ENCODE measurements around the gene TAMALIN. TPM values are rescaled to one million over a fixed set of nuclear protein-coding genes. Genes with fewer than 3 reads are reported as not detected.
A peak's percentile ranks its signal among the peaks of the same experiment; 100 is the strongest.

TAMALIN gene
- total RNA-seq, 4 donors from 2014 or later = 19.0 to 67.9 (median 29.5) TPM

- ATAC-seq (ENCODE audit: low FRiP score) = peak; percentile 32
- TF ChIP-seq CTCF (IDR thresholded peaks at IDR 0.05) = no peak
- DNase-seq (ENCODE audit: low spot score) = no peak
Observed at GRCh38 chr12:52059582-52060497, 53.1 kb downstream of the TAMALIN start.

- ATAC-seq (ENCODE audit: low FRiP score) (peak; percentile 1), DNase-seq (ENCODE audit: low spot score) (no peak)
- TF ChIP-seq CTCF (IDR thresholded peaks at IDR 0.05) = no peak
Observed at GRCh38 chr12:52060498-52061177, 53.9 kb downstream of the TAMALIN start.

DNA sequence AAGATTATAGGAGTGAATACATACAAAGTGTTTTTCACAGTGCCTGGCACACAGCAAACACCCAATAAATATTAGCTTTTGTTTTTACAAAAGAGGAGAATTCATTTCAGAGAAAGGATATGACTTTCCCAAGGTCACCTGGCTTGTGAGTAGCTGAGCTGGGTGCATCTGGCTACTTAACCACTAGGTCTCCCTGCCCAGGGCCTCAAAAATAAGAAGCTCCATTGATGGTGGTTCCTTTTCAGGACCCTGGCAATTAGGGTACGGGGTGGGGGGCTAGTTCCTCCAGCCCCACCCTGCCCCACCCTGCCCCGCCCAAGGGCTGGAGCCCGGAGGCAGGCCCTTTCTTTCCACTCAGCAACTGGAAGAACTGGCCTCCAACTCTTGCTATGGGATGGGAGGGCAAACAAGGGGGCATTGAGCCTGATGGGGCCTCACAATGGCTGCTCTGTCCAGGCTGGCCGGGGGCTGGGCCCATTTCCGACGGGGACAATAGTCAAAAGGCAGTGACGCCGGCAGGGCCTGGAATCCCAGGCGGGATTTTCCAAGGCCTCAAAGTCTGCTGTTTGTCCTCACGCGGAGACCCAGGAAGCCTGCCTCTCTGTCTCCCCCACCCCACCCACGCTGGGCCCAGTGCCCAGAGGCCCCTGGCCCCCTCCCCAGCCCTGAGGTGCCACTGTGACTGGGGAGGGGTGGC, 54.9 kb downstream of the TAMALIN start:
- DNase-seq (ENCODE audit: low spot score) (no peak), ATAC-seq (ENCODE audit: low FRiP score) (no peak)
- TF ChIP-seq CTCF (IDR thresholded peaks at IDR 0.05) = no peak

DNA sequence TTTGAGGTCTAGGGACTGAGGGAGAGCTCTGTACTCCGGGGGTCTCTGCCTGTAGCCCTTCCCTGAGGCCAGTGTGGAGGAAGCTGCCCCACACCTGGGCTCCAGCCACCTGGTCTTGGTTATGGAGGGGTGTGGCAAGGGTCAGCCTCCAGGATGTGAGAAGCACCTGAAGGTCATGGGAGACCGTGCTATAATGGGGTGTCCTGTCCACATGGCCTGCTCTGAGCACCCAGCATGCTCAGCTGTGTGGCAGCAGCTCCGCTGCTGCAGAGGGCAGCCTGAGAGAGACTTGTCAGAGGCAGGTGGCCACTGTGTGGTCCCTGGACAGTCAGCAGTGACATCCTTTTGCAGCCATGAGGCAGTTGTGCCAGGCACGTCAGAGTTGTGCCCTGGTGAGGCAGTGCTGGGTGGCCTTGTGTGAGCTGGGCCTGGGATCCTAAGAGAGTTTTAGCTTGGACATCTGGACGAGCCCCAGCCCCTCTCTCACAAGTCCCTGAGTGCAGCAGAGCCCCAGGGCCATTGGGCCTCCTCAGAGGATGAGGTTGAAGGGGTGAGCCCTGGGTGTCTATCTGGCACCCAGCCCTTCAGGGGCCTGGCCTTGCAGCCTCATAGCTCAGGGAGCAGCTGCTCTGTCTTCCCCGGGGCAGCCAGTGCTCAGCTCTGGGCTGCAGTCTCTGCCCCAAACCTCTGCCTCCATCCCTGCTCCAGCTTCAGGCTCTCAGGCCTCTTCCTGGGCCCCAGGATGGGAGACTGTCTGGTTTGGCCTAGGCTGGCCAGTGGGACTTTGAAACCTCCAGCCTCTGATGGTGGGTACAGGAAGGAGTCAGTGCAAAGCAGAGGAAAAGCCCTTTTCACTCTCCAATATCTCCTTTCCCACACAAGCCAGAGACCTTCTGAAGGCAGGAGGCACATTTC, 55.7 kb downstream of the TAMALIN start:
- ATAC-seq (ENCODE audit: low FRiP score) (no peak), DNase-seq (ENCODE audit: low spot score) (no peak)
- no peak for TF ChIP-seq CTCF (IDR thresholded peaks at IDR 0.05)

DNA sequence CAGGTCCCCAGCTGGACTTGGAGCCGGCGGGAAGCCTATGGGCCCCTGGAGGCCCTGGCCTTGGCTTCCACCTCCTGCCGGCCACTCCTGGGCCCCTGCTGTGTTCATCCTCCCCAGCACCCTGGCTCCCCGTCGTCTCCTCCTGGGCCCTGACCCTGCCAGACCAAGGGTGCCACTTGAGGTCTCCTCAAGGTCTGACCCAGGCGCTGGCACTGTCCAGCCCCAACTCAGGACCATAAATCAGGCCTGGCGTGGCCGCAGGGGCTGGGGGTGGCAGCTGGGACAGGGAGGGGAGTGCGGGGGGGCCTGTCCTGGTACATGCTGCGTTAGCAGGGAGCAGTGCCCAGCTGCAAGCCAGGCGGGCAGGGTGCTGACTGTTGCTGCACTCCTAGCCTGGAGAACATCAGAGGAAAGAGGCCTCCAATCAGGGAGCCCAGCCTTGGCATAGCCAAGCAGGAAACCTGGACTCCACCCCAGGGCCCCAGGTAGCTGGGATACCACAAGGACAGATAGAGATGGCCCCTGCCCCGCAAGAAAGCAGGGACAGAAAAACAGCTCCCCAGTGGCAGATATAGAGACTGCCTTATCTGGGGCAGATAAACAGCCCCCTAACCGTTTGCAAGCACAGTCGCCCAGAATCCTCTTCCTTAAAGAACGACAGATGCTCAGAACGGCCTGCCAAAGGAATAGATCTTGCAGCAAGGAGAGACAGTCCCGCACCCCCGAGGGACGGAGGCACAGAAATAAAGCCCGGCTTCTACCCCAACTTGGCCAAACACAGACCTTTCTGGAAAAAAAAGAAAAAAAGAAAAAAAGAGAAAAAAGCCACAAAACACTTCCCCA, 56.6 kb downstream of the TAMALIN start:
- ATAC-seq (ENCODE audit: low FRiP score) (no peak), DNase-seq (ENCODE audit: low spot score) (no peak)

More for the DNA sequence above, 56.6 kb downstream of the TAMALIN start:
- no peak for TF ChIP-seq CTCF (IDR thresholded peaks at IDR 0.05)
